Prostate gland (tissue), 2 donors: Measurements from ENCODE around the gene TOP3B. TPM values are rescaled to one million over a fixed set of nuclear protein-coding genes. Genes with fewer than 3 reads are reported as not detected.
A peak's percentile ranks its signal among the peaks of the same experiment; 100 is the strongest.

Experiments used
- DNase-seq: peaks from one replicate; pipeline ENCODE4 v3.0.0-alpha.2; 2019; ENCODE audit warnings: low spot score
- H3K27ac ChIP-seq, 2 donors: fragments of 200-600 bp; sonication (generic); 2 replicates each; pipeline ENCODE4 v1.5.1; 2017 to 2019
- H3K27me3 ChIP-seq: fragments of 200-600 bp; sonication (generic); replicated peaks from 2 replicates; pipeline ENCODE4 v1.5.1; 2019; ENCODE audit not compliant: insufficient read depth
- H3K36me3 ChIP-seq, 2 donors: fragments of 200-600 bp; sonication (generic); 1 replicate in 1 of 2; 2 replicates in 1 of 2; pipeline versions ENCODE4 v1.5.1 to v1.8.1; 2017 to 2019
- H3K4me1 ChIP-seq: fragments of 200-600 bp; sonication (generic); replicated peaks from 2 replicates; pipeline ENCODE4 v1.5.1; 2019
- H3K4me3 ChIP-seq, 2 donors: fragments of 200-600 bp; sonication (generic); 2 replicates each; pipeline ENCODE4 v1.5.1; 2017 to 2019
- H3K9me3 ChIP-seq: fragments of 200-600 bp; sonication (generic); 2 replicates; pipeline ENCODE4 v1.5.1; 2017
- POLR2A ChIP-seq: fragments of 450-650 bp; IDR thresholded peaks from one replicate; pipeline ENCODE4 v1.6.1; 2016; ENCODE audit warnings: antibody characterized with exemption, mild to moderate bottlenecking
- POLR2AphosphoS5 ChIP-seq: sonication (generic); formaldehyde crosslinking; IDR thresholded peaks from one replicate; pipeline ENCODE4 v1.6.1; 2017; ENCODE audit warnings: antibody characterized with exemption
- WGBS: methylation state at CpG from one replicate; pipeline ENCODE4 v1.1.5; 2018; 5-methylcytosine and 5-hydroxymethylcytosine counted together
- intact Hi-C: fragments of 100-400 bp; cut with DNase I; formaldehyde crosslinking; loops from one replicate; pipeline ENCODE4 v1.14.2; 2022
- total RNA-seq, 2 donors: library from RNA; depleted of rRNA; stranded (reverse); fragments of >200 nt; gene quantifications; one replicate each; pipeline ENCODE4 v1.1.0, GENCODE V29; 2016
- TF ChIP-seq, protein P1 (sequence below), 4 experiments: fragments of 200-600 bp in 2 of 4; fragments of 450-650 bp in 2 of 4; sonication (generic) in 2 of 4; IDR thresholded peaks; 1 replicate in 3 of 4; 2 replicates in 1 of 4; pipeline ENCODE4 v1.5.1; 2016 to 2019; ENCODE audit warnings: antibody characterized with exemption in 4 of 4, mild to moderate bottlenecking in 2 of 4, moderate library complexity in 2 of 4

TOP3B gene
- total RNA-seq, 2 donors from 2014 or later = 25.2 to 60.6 TPM

DNA sequence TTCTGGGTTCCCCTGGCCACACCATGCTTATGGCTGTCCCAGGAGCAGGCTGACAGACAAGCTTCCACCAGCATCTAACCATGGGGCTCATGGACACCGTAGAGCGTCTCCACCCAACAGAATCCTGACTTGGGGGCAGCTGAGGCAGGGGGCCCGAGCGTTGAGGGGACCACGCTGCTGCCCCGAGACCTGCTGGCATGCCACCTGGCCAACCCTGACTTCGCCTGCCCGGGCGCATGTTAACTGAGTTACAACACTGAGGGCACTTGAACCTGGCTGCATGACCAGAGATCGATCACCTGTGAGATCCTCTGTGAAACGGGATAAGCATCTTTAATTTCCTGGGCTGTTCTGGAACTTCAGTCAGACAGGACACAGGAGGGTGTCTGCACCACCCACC, 43.7 kb downstream of the TOP3B start:
- Histone ChIP-seq H3K27me3 (no peaks in the 10 kb centered on the region), H3K27ac (peak overlapping the region; percentile 90), H3K4me1 (peaks cover 16% of the 10 kb centered on the region), H3K9me3 (no peaks in the 10 kb centered on the region), H3K36me3 (no peaks in the 10 kb centered on the region), H3K4me3 (no peak overlapping the region)
- intact Hi-C loops = loop anchor here (1.0 kb wide), 1 partner anchor 226 kb away; no protein-coding TSS in a partner anchor
- WGBS = 73% methylated on average over 11 of the region's 11 CpGs
- no peak for DNase-seq
- TF ChIP-seq POLR2AphosphoS5 (no peak), POLR2A (no peak)
- TF ChIP-seq, protein P1, sequence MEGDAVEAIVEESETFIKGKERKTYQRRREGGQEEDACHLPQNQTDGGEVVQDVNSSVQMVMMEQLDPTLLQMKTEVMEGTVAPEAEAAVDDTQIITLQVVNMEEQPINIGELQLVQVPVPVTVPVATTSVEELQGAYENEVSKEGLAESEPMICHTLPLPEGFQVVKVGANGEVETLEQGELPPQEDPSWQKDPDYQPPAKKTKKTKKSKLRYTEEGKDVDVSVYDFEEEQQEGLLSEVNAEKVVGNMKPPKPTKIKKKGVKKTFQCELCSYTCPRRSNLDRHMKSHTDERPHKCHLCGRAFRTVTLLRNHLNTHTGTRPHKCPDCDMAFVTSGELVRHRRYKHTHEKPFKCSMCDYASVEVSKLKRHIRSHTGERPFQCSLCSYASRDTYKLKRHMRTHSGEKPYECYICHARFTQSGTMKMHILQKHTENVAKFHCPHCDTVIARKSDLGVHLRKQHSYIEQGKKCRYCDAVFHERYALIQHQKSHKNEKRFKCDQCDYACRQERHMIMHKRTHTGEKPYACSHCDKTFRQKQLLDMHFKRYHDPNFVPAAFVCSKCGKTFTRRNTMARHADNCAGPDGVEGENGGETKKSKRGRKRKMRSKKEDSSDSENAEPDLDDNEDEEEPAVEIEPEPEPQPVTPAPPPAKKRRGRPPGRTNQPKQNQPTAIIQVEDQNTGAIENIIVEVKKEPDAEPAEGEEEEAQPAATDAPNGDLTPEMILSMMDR (IDR thresholded peaks at IDR 0.05) = no peak

DNA sequence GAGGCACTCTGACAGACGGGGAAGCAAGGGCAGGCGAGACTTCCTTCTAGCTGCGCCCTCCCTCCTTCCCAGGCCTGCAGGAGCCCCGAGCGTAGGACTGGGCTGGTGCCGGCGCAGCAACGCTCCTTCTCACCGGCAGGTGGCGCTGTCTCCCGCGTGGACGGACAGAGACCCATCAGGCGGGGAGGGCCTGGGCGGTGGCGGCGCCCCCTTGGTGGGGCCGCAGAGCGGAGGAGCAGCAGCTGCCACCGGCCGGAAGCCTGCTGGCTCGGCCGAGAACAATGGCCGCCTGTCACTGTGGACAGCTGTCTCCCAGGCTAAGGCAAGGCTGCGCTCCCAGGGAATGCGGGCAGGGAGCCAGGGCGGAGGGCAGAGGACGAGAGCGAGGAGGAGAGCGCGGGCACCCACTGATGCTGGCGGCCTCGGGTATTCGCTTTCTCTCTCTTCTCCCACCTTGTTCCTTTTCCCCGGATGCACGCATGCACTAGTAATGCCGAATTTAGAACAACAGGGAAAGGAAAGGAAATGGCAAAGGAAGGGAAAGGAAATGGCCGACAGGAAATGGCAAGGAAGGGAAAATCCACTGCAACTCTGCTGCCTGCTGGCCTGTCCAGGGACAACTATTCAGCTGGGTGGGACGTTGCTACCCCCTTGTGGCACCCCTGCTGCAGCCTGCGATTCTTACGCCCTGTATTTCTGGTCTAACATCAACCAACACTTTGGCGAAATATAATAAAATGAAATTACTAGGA, 44.3 kb downstream of the TOP3B start:
- intact Hi-C loops = loop anchor here (1.0 kb wide), 1 partner anchor 225 kb away; no protein-coding TSS in a partner anchor
- Histone ChIP-seq H3K9me3 (no peaks in the 10 kb centered on the region), H3K4me1 (peaks cover 16% of the 10 kb centered on the region), H3K36me3 (peaks cover 0 to 2% of the 10 kb centered on the region in 2 donors), H3K27ac (peak overlapping the region; percentile 90), H3K27me3 (no peaks in the 10 kb centered on the region), H3K4me3 (peak overlapping the region; percentile 51 to 60)
- WGBS = 3% methylated on average over 26 of the region's 42 CpGs
- TF ChIP-seq, protein P1 (IDR thresholded peaks at IDR 0.05) = peak; percentile 97 to 99 (median 99)
- TF ChIP-seq POLR2A = no peak
- TF ChIP-seq POLR2AphosphoS5 = peak; percentile 74
- peak; percentile 89 for DNase-seq

DNA sequence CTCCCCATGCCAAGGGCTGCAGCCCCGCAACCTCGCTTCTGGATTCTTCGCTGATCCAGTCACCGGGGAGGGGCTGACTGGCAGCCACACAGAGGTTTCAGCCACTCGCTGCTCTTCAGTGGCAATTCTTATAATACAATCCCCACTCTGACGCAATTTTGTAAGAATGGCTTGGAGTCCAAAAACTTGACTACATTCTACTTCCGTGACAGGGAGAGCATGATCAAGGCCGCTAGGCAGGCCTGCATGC, 44.8 kb downstream of the TOP3B start:
- H3K9me3 ChIP-seq = no peaks in the 10 kb centered on the region
- H3K4me3 ChIP-seq = peak overlapping the region; percentile 51 to 60
- 5% methylated on average over 8 of the region's 8 CpGs for WGBS
- peak overlapping the region; percentile 90 for H3K27ac ChIP-seq
- H3K27me3 ChIP-seq = no peaks in the 10 kb centered on the region
- intact Hi-C loops = loop anchor here (1.0 kb wide), 1 partner anchor 224 kb away; no protein-coding TSS in a partner anchor
- H3K36me3 ChIP-seq = peaks cover 0 to 7% of the 10 kb centered on the region in 2 donors
- DNase-seq = no peak
- peaks cover 16% of the 10 kb centered on the region for H3K4me1 ChIP-seq
- TF ChIP-seq, protein P1 (IDR thresholded peaks at IDR 0.05) = no peak
- TF ChIP-seq POLR2A (no peak), POLR2AphosphoS5 (no peak)

DNA sequence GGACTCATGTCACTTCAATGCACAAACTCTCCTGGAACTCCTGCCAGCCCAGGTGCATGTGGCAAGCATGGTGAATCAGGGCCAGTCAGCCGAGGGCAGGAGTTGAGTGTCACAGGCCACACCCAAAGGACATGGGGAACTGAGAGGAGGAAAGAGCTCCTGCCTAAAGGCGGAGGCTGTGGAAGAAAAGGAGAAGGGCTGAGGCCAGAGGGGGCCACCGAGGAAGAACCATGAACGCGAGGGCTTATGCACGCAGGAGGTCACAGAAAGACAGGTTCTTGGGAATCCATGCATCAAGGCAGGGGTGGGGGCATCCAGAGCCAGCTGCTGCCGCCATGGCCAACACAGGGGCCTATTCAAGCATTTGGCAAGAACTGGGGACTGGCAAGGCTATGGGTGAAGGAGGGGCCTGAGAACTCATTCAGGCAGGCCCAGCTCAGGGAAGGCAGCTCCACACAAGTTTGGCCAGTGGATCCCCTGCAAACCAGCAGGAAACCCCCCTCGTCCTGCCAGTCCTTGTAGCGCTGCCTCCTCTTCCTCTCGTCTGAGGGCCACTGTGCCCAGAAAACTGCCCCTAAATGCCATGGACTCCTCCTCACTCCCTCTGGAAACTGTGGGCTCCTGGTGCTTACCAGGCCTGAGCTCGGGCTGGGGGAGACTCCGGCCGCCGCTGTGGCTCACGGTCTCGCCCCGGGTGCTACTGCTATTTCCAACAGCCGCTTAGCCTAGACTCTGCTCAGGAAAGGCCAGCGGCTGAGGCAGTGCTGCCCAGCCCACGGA, 45.4 kb downstream of the TOP3B start:
- Histone ChIP-seq H3K27ac (peak overlapping the region; percentile 90), H3K36me3 (peaks cover 0 to 9% of the 10 kb centered on the region in 2 donors), H3K4me1 (peaks cover 16% of the 10 kb centered on the region), H3K4me3 (peak overlapping the region; percentile 51 to 60), H3K27me3 (no peaks in the 10 kb centered on the region), H3K9me3 (no peaks in the 10 kb centered on the region)
- TF ChIP-seq POLR2AphosphoS5 (no peak), POLR2A (no peak)
- TF ChIP-seq, protein P1 (IDR thresholded peaks at IDR 0.05) = no peak
- WGBS = 49% methylated on average over 20 of the region's 20 CpGs
- no peak for DNase-seq
- intact Hi-C loops = no loop called here
